ENCODE data around the gene GNPAT.

The GNPAT gene

DNA sequence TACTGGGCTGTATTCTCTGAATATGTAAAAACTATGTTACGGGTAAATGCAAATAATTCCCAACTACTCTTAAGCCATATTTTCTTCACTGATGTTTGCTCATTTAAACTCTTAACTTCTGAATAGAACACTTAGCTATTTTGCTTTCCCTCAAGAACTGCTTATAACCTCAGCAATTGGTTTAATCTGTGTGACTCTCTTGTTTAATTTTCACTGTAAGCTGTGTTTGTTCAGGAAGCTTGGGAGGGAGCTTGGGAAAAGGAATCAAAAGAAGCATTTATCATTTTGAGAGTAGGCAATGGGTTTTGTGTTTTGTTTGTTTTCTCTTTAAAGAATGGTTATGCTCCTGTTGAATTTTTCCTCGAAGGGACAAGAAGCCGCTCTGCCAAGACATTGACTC is 24.4 kb downstream of the GNPAT start:
- DNase-seq (ENCODE audit: insufficient read length, low spot score) = no peak
- no peak for FAIRE-seq
- TF ChIP-seq PAX5 (IDR thresholded peaks at IDR 0.05; ENCODE audit: insufficient read depth, low read length, severe bottlenecking) = no peak
- TF ChIP-seq POU2F2 (IDR thresholded peaks at IDR 0.05; ENCODE audit: low read depth, low read length) = no peak
- no peak for TF ChIP-seq POLR2A (IDR thresholded peaks at IDR 0.05; ENCODE audit: low read depth, low read length)
- no peak for TF ChIP-seq TAF1 (IDR thresholded peaks at IDR 0.05; ENCODE audit: low read depth, low read length)
- TF ChIP-seq SPI1 (IDR thresholded peaks at IDR 0.05; ENCODE audit: low read depth, low read length) = no peak
- TF ChIP-seq POLR2AphosphoS5 (IDR thresholded peaks at IDR 0.05; ENCODE audit: low read depth, low read length) = no peak

DNA sequence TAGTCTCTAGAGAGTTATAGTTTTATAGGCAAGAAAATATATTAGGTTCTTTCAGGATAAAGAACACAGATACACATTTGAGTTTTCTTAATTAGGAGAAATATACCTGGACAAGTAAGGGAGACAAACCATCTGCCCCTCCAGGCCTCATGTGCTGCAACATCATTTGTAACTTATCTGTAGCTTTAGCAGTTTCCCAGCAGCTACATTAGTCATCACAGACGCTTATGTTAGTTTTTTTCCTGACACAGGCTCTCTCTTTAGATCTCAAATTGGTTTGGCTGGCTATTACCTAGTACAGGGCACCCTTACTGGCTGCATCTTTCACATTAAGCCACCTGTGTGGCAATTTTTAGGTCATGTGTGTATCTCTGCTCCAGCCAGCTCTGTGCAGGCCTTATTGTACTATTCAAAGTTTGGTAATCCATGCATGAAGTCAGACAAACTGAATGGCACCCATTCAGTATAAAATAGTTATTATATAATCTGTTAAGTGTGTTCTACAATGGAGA is 25.9 kb downstream of the GNPAT start:
- DNase-seq (ENCODE audit: insufficient read length, low spot score) (no peak), FAIRE-seq (no peak)
- no peak for TF ChIP-seq POLR2A (IDR thresholded peaks at IDR 0.05; ENCODE audit: low read depth, low read length)
- no peak for TF ChIP-seq TAF1 (IDR thresholded peaks at IDR 0.05; ENCODE audit: low read depth, low read length)
- TF ChIP-seq POU2F2 (IDR thresholded peaks at IDR 0.05; ENCODE audit: low read depth, low read length) = no peak
- TF ChIP-seq POLR2AphosphoS5 (IDR thresholded peaks at IDR 0.05; ENCODE audit: low read depth, low read length) = no peak
- TF ChIP-seq SPI1 (IDR thresholded peaks at IDR 0.05; ENCODE audit: low read depth, low read length) = no peak
- TF ChIP-seq PAX5 (IDR thresholded peaks at IDR 0.05; ENCODE audit: insufficient read depth, low read length, severe bottlenecking) = no peak

DNA sequence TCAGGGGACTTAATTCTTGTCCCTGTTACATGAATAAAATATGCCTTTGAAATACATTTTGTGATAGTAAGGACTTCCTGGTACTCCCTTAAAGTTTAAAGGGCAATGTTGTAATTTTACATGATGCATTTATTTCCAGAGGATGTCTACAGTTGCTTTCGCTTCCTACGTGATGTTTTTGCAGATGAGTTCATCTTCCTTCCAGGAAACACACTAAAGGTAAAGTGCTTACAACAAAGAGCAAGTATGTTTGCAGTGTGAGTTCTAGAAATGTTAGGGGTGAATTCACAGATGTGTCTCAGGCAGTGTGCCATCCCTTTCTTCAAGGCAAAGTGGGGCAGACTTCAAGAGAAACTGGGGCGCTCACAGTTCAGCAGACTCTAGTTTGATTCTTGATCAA is 31.2 kb downstream of the GNPAT start:
- no peak for FAIRE-seq
- no peak for TF ChIP-seq TAF1 (IDR thresholded peaks at IDR 0.05; ENCODE audit: low read depth, low read length)
- no peak for TF ChIP-seq PAX5 (IDR thresholded peaks at IDR 0.05; ENCODE audit: insufficient read depth, low read length, severe bottlenecking)
- no peak for TF ChIP-seq POU2F2 (IDR thresholded peaks at IDR 0.05; ENCODE audit: low read depth, low read length)
- no peak for TF ChIP-seq SPI1 (IDR thresholded peaks at IDR 0.05; ENCODE audit: low read depth, low read length)
- TF ChIP-seq POLR2AphosphoS5 (IDR thresholded peaks at IDR 0.05; ENCODE audit: low read depth, low read length) = no peak
- no peak for TF ChIP-seq POLR2A (IDR thresholded peaks at IDR 0.05; ENCODE audit: low read depth, low read length)
- DNase-seq (ENCODE audit: insufficient read length, low spot score) = no peak

DNA sequence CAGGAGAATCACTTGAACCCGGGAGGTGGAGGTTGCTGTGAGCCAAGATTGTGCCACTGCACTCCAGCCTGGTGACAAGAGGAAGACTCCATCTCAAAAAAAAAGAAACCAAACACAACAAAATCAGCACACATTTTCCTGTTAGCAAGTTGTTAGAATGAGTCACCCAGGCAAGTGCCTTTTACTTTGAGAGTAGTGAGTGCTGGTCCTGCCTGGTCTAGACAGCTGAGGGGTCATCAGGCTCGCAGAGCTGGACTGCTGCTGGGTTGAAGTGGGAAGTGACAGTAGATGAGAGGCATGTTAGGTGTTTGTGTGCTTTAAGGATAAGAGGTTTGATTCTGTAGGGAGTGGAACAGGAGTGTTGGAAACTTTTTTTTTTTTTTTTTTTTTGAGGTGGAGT is 31.9 kb downstream of the GNPAT start:
- no peak for FAIRE-seq
- no peak for DNase-seq (ENCODE audit: insufficient read length, low spot score)
- TF ChIP-seq SPI1 (IDR thresholded peaks at IDR 0.05; ENCODE audit: low read depth, low read length) (no peak), PAX5 (IDR thresholded peaks at IDR 0.05; ENCODE audit: insufficient read depth, low read length, severe bottlenecking) (no peak), POU2F2 (IDR thresholded peaks at IDR 0.05; ENCODE audit: low read depth, low read length) (no peak), TAF1 (IDR thresholded peaks at IDR 0.05; ENCODE audit: low read depth, low read length) (no peak), POLR2AphosphoS5 (IDR thresholded peaks at IDR 0.05; ENCODE audit: low read depth, low read length) (no peak)

DNA sequence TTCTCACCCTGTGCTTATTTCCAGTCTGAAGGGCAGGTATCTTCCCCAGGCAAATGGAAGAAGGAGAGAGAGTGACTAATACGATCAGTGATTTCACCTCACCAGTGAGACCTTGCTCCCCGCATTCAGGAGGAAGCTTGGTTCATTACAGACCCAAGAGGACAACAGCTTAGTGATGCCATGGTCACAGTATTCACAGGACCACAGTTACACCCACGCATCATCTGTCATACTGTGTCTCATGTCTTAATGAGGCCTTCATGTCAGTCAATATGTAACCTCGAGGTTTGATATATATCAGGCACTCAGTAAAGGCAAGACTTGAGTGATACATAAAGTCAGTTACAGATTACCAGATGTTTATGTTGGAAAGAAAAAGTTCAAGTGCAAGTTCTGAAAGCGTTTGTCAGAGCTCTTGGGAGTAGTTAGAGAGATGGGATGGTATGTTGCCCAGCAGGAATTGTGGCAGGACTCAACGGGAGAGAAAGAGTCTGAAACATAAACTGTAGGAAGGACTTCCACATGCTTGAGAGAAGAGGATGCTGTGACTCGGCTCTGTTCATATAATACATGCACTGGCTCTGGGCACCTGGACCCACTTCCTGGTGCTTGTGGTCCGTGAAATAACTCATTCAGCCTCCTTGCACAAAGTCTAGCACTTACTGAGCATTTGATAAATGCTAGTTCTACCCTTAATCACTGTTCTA is 33.3 kb downstream of the GNPAT start:
- no peak for TF ChIP-seq POLR2AphosphoS5 (IDR thresholded peaks at IDR 0.05; ENCODE audit: low read depth, low read length)
- TF ChIP-seq TAF1 (IDR thresholded peaks at IDR 0.05; ENCODE audit: low read depth, low read length) = no peak
- TF ChIP-seq POU2F2 (IDR thresholded peaks at IDR 0.05; ENCODE audit: low read depth, low read length) = no peak
- no peak for TF ChIP-seq PAX5 (IDR thresholded peaks at IDR 0.05; ENCODE audit: insufficient read depth, low read length, severe bottlenecking)
- TF ChIP-seq SPI1 (IDR thresholded peaks at IDR 0.05; ENCODE audit: low read depth, low read length) = no peak
- TF ChIP-seq POLR2A (IDR thresholded peaks at IDR 0.05; ENCODE audit: low read depth, low read length) = no peak
- DNase-seq (ENCODE audit: insufficient read length, low spot score) = no peak
- FAIRE-seq = no peak

DNA sequence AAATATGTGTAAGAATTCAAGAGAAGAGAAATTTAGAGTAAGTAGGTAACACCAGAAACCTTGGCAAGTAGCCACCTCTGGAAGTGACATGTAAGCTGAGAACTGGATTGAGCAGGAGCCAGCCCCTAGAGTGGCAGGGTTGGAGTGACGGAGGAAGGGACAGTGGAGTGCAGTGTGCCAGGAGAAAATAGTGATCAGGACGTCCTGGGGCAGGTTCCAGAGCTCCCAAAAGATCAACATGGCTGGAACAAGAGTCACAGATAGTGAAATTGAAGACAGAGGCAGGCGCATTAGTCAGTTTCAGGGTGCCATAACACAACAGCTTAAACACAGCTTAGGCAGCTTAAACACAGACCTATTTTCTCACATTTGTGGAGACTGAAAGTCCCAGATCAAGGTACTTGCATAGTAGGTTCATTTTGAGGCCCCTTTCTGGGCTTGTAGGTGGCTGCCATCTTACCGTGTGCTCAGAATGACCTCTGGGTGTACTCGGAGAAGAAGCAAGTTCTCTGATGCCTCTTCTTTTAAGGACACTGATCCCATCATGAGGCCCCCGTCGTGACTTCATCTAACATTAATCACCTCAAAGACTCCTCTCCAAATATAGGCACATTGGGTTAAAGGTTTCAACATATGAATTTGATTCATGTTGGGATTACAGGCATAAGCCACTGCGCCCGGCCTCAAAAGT is 37.2 kb downstream of the GNPAT start:
- DNase-seq (ENCODE audit: insufficient read length, low spot score) (no peak), FAIRE-seq (no peak)
- TF ChIP-seq POLR2A (IDR thresholded peaks at IDR 0.05; ENCODE audit: low read depth, low read length) (no peak), POLR2AphosphoS5 (IDR thresholded peaks at IDR 0.05; ENCODE audit: low read depth, low read length) (no peak), SPI1 (IDR thresholded peaks at IDR 0.05; ENCODE audit: low read depth, low read length) (no peak), PAX5 (IDR thresholded peaks at IDR 0.05; ENCODE audit: insufficient read depth, low read length, severe bottlenecking) (no peak), TAF1 (IDR thresholded peaks at IDR 0.05; ENCODE audit: low read depth, low read length) (no peak), POU2F2 (IDR thresholded peaks at IDR 0.05; ENCODE audit: low read depth, low read length) (no peak)

DNA sequence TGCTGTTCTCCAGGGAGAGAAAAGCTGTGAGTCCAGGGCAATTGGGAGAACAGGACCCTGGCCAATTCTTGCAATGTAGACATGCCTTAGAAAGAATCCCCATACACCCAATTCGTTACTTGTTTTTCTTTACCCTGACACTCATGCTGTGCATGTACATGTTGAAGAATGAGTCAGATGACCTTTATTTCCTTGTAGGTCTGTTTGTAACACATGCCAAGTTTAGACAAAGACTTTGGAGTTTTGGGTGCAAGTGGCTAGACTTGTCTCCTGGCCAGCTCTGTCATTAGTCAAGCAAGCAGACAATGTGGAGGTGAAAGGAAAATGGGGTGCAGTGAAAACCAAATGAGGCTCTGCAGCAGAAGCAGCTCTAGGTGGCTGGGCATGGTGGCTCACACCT is 38.1 kb downstream of the GNPAT start:
- FAIRE-seq (no peak), DNase-seq (ENCODE audit: insufficient read length, low spot score) (no peak)

DNA sequence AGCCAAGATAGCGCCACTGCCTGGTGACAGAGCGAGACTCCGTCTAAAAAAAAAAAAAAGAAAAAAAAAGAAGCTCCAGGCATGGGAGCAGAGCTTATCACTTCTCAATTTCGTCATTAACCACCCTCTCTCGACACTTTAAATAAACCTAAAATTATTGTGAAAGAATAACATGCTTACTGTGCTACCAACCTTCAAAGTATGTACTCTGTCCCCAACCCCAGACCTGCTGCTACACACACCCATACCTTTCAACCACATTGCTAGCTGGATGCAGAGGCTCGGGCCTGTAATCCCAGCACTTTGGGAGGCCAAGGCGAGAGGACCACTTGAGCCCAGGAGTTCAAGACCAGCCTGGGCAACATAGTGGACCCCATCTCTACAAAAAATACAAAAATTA is 38.7 kb downstream of the GNPAT start:
- TF ChIP-seq SPI1 (IDR thresholded peaks at IDR 0.05; ENCODE audit: low read depth, low read length) (no peak), POU2F2 (IDR thresholded peaks at IDR 0.05; ENCODE audit: low read depth, low read length) (no peak), PAX5 (IDR thresholded peaks at IDR 0.05; ENCODE audit: insufficient read depth, low read length, severe bottlenecking) (no peak), POLR2A (IDR thresholded peaks at IDR 0.05; ENCODE audit: low read depth, low read length) (no peak), TAF1 (IDR thresholded peaks at IDR 0.05; ENCODE audit: low read depth, low read length) (no peak), POLR2AphosphoS5 (IDR thresholded peaks at IDR 0.05; ENCODE audit: low read depth, low read length) (no peak)
- no peak for FAIRE-seq
- DNase-seq (ENCODE audit: insufficient read length, low spot score) = no peak

More for the DNA sequence above, 38.1 kb downstream of the GNPAT start:
- TF ChIP-seq POLR2A (IDR thresholded peaks at IDR 0.05; ENCODE audit: low read depth, low read length) (no peak), POLR2AphosphoS5 (IDR thresholded peaks at IDR 0.05; ENCODE audit: low read depth, low read length) (no peak)

DNA sequence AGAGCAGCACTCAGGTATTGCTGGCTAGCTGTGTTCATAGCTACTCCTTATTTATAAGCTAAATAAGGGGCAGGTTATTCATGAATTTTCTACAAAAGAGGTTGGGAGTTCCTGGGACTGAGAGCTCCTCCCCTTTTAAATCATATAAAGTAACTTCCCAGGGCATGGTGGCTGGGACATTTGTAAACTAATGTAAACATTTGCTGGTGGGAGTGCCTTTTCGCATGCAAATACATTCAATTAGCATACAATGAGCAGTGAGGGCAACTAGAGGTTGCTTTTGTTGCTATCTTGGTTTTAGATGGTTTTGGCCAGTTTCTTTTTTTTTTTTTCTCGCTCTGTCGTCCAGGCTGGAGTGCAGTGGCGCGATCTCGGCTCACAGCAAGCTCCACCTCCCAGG is 43.4 kb downstream of the GNPAT start:
- DNase-seq (ENCODE audit: insufficient read length, low spot score) (no peak), FAIRE-seq (no peak)
- TF ChIP-seq POU2F2 (IDR thresholded peaks at IDR 0.05; ENCODE audit: low read depth, low read length) (no peak), TAF1 (IDR thresholded peaks at IDR 0.05; ENCODE audit: low read depth, low read length) (no peak), POLR2A (IDR thresholded peaks at IDR 0.05; ENCODE audit: low read depth, low read length) (no peak), SPI1 (IDR thresholded peaks at IDR 0.05; ENCODE audit: low read depth, low read length) (no peak), POLR2AphosphoS5 (IDR thresholded peaks at IDR 0.05; ENCODE audit: low read depth, low read length) (no peak), PAX5 (IDR thresholded peaks at IDR 0.05; ENCODE audit: insufficient read depth, low read length, severe bottlenecking) (no peak)

All from GM12891 (cell line).